ENCODE measurements around the gene FNDC10.

The FNDC10 gene

GRCh38 chr1:1624443-1625403 lies 24.8 kb upstream of the FNDC10 start:
- no peak for DNase-seq (ENCODE audit: low spot score)
- no peak overlapping the region for H2BK15ac ChIP-seq (ENCODE audit: low read length)
- H3K79me1 ChIP-seq (ENCODE audit: low read depth, low read length): peaks cover 3% of the 10 kb centered on the region
- H3K27me3 ChIP-seq (ENCODE audit: control insufficient read depth in 3 of 3, insufficient read depth in 3 of 3, low read depth in 1 of 3, low read length in 3 of 3): peaks cover 0 to 14% (median 2%) of the 10 kb centered on the region in 3 experiments
- H3K4ac ChIP-seq (ENCODE audit: low read length): no peak overlapping the region
- WGBS, 2 donors (ENCODE audit: extremely low coverage in 2 of 2, insufficient read length in 2 of 2, insufficient replicate concordance in 1 of 2): no CpG with 5 or more reads among the region's 38 CpGs
- H2BK120ac ChIP-seq (ENCODE audit: low read depth, low read length): no peak overlapping the region
- H4K91ac ChIP-seq (ENCODE audit: low read depth, low read length, poor library complexity): no peak overlapping the region
- no peaks in the 10 kb centered on the region for H3K9me3 ChIP-seq (replicated peaks in 1 of 2; ENCODE audit: control insufficient read depth in 2 of 2, insufficient read depth in 1 of 2, low read depth in 1 of 2, low read length in 2 of 2)
- H3K36me3 ChIP-seq (replicated peaks in 1 of 2; ENCODE audit: control insufficient read depth in 2 of 2, insufficient read depth in 2 of 2, low read length in 2 of 2): peaks cover 0 to 4% of the 10 kb centered on the region in 2 donors
- no peak overlapping the region for H3K4me3 ChIP-seq (ENCODE audit: low read length in 2 of 2)
- H3K23ac ChIP-seq (ENCODE audit: low read depth, low read length, poor library complexity): peak overlapping the region; percentile 93
- no peak overlapping the region for H3K18ac ChIP-seq (ENCODE audit: low read length)
- H3K27ac ChIP-seq (replicated peaks; ENCODE audit: low read length): no peak overlapping the region
- no peaks in the 10 kb centered on the region for H3K4me1 ChIP-seq (ENCODE audit: control insufficient read depth in 2 of 2, insufficient read depth in 1 of 2, low read depth in 1 of 2, low read length in 2 of 2)
- no peak overlapping the region for H4K8ac ChIP-seq (ENCODE audit: low read depth, low read length)
- H2AFZ ChIP-seq (ENCODE audit: low read length): no peak overlapping the region
- no peak overlapping the region for H2AK5ac ChIP-seq (ENCODE audit: low read depth, low read length)
- no peak overlapping the region for H3K9ac ChIP-seq (ENCODE audit: low read depth, low read length, poor library complexity)
- peak overlapping the region; percentile 22 for H2BK12ac ChIP-seq (ENCODE audit: low read length)
- no peak overlapping the region for H3K4me2 ChIP-seq (ENCODE audit: insufficient read depth, low read length, poor library complexity, severe bottlenecking)
- H2BK5ac ChIP-seq (ENCODE audit: low read length): peak overlapping the region; percentile 39
- H3K14ac ChIP-seq (ENCODE audit: low read length): no peak overlapping the region

- no peak overlapping the region for H2BK120ac ChIP-seq (ENCODE audit: low read depth, low read length)
- no peak for DNase-seq (ENCODE audit: low spot score)
- H3K4ac ChIP-seq (ENCODE audit: low read length): peak overlapping the region; percentile 23
- no peaks in the 10 kb centered on the region for H3K4me1 ChIP-seq (ENCODE audit: control insufficient read depth in 2 of 2, insufficient read depth in 1 of 2, low read depth in 1 of 2, low read length in 2 of 2)
- no peak overlapping the region for H2BK15ac ChIP-seq (ENCODE audit: low read length)
- no peaks in the 10 kb centered on the region for H3K9me3 ChIP-seq (replicated peaks in 1 of 2; ENCODE audit: control insufficient read depth in 2 of 2, insufficient read depth in 1 of 2, low read depth in 1 of 2, low read length in 2 of 2)
- no peak overlapping the region for H3K9ac ChIP-seq (ENCODE audit: low read depth, low read length, poor library complexity)
- H3K27me3 ChIP-seq (ENCODE audit: control insufficient read depth in 3 of 3, insufficient read depth in 3 of 3, low read depth in 1 of 3, low read length in 3 of 3): peaks cover 0 to 5% (median 0%) of the 10 kb centered on the region in 3 experiments
- no peak overlapping the region for H2AFZ ChIP-seq (ENCODE audit: low read length)
- peaks cover 0 to 4% of the 10 kb centered on the region in 2 donors for H3K36me3 ChIP-seq (replicated peaks in 1 of 2; ENCODE audit: control insufficient read depth in 2 of 2, insufficient read depth in 2 of 2, low read length in 2 of 2)
- H3K27ac ChIP-seq (replicated peaks; ENCODE audit: low read length): no peak overlapping the region
- H3K4me3 ChIP-seq (ENCODE audit: low read length in 2 of 2): no peak overlapping the region
- H3K14ac ChIP-seq (ENCODE audit: low read length): no peak overlapping the region
- no peak overlapping the region for H2AK5ac ChIP-seq (ENCODE audit: low read depth, low read length)
- no peak overlapping the region for H4K8ac ChIP-seq (ENCODE audit: low read depth, low read length)
- H3K18ac ChIP-seq (ENCODE audit: low read length): no peak overlapping the region
- no CpG with 5 or more reads among the region's 51 CpGs for WGBS, 2 donors (ENCODE audit: extremely low coverage in 2 of 2, insufficient read length in 2 of 2, insufficient replicate concordance in 1 of 2)
- peak overlapping the region; percentile 1 for H3K23ac ChIP-seq (ENCODE audit: low read depth, low read length, poor library complexity)
- H4K91ac ChIP-seq (ENCODE audit: low read depth, low read length, poor library complexity): no peak overlapping the region
- no peak overlapping the region for H2BK5ac ChIP-seq (ENCODE audit: low read length)
- H3K4me2 ChIP-seq (ENCODE audit: insufficient read depth, low read length, poor library complexity, severe bottlenecking): no peak overlapping the region
- H2BK12ac ChIP-seq (ENCODE audit: low read length): no peak overlapping the region
- H3K79me1 ChIP-seq (ENCODE audit: low read depth, low read length): peaks cover 3% of the 10 kb centered on the region
Observed at GRCh38 chr1:1623631-1624442, 23.9 kb upstream of the FNDC10 start.

GRCh38 chr1:1623181-1623630 lies 23.3 kb upstream of the FNDC10 start:
- no peak overlapping the region for H2BK12ac ChIP-seq (ENCODE audit: low read length)
- H3K4me1 ChIP-seq (ENCODE audit: control insufficient read depth in 2 of 2, insufficient read depth in 1 of 2, low read depth in 1 of 2, low read length in 2 of 2): no peaks in the 10 kb centered on the region
- no peak overlapping the region for H2BK120ac ChIP-seq (ENCODE audit: low read depth, low read length)
- peaks cover 0 to 4% of the 10 kb centered on the region in 2 donors for H3K36me3 ChIP-seq (replicated peaks in 1 of 2; ENCODE audit: control insufficient read depth in 2 of 2, insufficient read depth in 2 of 2, low read length in 2 of 2)
- H3K4me2 ChIP-seq (ENCODE audit: insufficient read depth, low read length, poor library complexity, severe bottlenecking): no peak overlapping the region
- no peak for DNase-seq (ENCODE audit: low spot score)
- H3K9ac ChIP-seq (ENCODE audit: low read depth, low read length, poor library complexity): no peak overlapping the region
- H2BK5ac ChIP-seq (ENCODE audit: low read length): no peak overlapping the region
- no peaks in the 10 kb centered on the region for H3K27me3 ChIP-seq (ENCODE audit: control insufficient read depth in 3 of 3, insufficient read depth in 3 of 3, low read depth in 1 of 3, low read length in 3 of 3)
- peaks cover 6% of the 10 kb centered on the region for H3K79me1 ChIP-seq (ENCODE audit: low read depth, low read length)
- no peak overlapping the region for H4K8ac ChIP-seq (ENCODE audit: low read depth, low read length)
- H2BK15ac ChIP-seq (ENCODE audit: low read length): no peak overlapping the region
- no peak overlapping the region for H4K91ac ChIP-seq (ENCODE audit: low read depth, low read length, poor library complexity)
- no peaks in the 10 kb centered on the region for H3K9me3 ChIP-seq (replicated peaks in 1 of 2; ENCODE audit: control insufficient read depth in 2 of 2, insufficient read depth in 1 of 2, low read depth in 1 of 2, low read length in 2 of 2)
- peak overlapping the region; percentile 23 for H3K4ac ChIP-seq (ENCODE audit: low read length)
- H3K23ac ChIP-seq (ENCODE audit: low read depth, low read length, poor library complexity): peak overlapping the region; percentile 1
- H3K18ac ChIP-seq (ENCODE audit: low read length): no peak overlapping the region
- no peak overlapping the region for H3K14ac ChIP-seq (ENCODE audit: low read length)
- H2AFZ ChIP-seq (ENCODE audit: low read length): no peak overlapping the region
- no peak overlapping the region for H3K27ac ChIP-seq (replicated peaks; ENCODE audit: low read length)
- no peak overlapping the region for H2AK5ac ChIP-seq (ENCODE audit: low read depth, low read length)
- H3K4me3 ChIP-seq (ENCODE audit: low read length in 2 of 2): no peak overlapping the region
- no CpG with 5 or more reads among the region's 33 CpGs for WGBS, 2 donors (ENCODE audit: extremely low coverage in 2 of 2, insufficient read length in 2 of 2, insufficient replicate concordance in 1 of 2)

- no peak for DNase-seq (ENCODE audit: low spot score)
- no peak overlapping the region for H2AFZ ChIP-seq (ENCODE audit: low read length)
- no peak overlapping the region for H3K4me2 ChIP-seq (ENCODE audit: insufficient read depth, low read length, poor library complexity, severe bottlenecking)
- no peak overlapping the region for H3K18ac ChIP-seq (ENCODE audit: low read length)
- H3K36me3 ChIP-seq (replicated peaks in 1 of 2; ENCODE audit: control insufficient read depth in 2 of 2, insufficient read depth in 2 of 2, low read length in 2 of 2): peaks cover 4 to 8% of the 10 kb centered on the region in 2 donors
- no peak overlapping the region for H2BK15ac ChIP-seq (ENCODE audit: low read length)
- no peak overlapping the region for H3K14ac ChIP-seq (ENCODE audit: low read length)
- H4K91ac ChIP-seq (ENCODE audit: low read depth, low read length, poor library complexity): no peak overlapping the region
- no peaks in the 10 kb centered on the region for H3K27me3 ChIP-seq (ENCODE audit: control insufficient read depth in 3 of 3, insufficient read depth in 3 of 3, low read depth in 1 of 3, low read length in 3 of 3)
- no peak overlapping the region for H3K27ac ChIP-seq (replicated peaks; ENCODE audit: low read length)
- H2BK12ac ChIP-seq (ENCODE audit: low read length): no peak overlapping the region
- H3K9ac ChIP-seq (ENCODE audit: low read depth, low read length, poor library complexity): no peak overlapping the region
- H2BK5ac ChIP-seq (ENCODE audit: low read length): no peak overlapping the region
- no peak overlapping the region for H3K4me3 ChIP-seq (ENCODE audit: low read length in 2 of 2)
- H2AK5ac ChIP-seq (ENCODE audit: low read depth, low read length): no peak overlapping the region
- H3K9me3 ChIP-seq (replicated peaks in 1 of 2; ENCODE audit: control insufficient read depth in 2 of 2, insufficient read depth in 1 of 2, low read depth in 1 of 2, low read length in 2 of 2): no peaks in the 10 kb centered on the region
- no peak overlapping the region for H2BK120ac ChIP-seq (ENCODE audit: low read depth, low read length)
- H3K4ac ChIP-seq (ENCODE audit: low read length): no peak overlapping the region
- H4K8ac ChIP-seq (ENCODE audit: low read depth, low read length): no peak overlapping the region
- no peaks in the 10 kb centered on the region for H3K4me1 ChIP-seq (ENCODE audit: control insufficient read depth in 2 of 2, insufficient read depth in 1 of 2, low read depth in 1 of 2, low read length in 2 of 2)
- H3K23ac ChIP-seq (ENCODE audit: low read depth, low read length, poor library complexity): peak overlapping the region; percentile 22
- WGBS, 2 donors (ENCODE audit: extremely low coverage in 2 of 2, insufficient read length in 2 of 2, insufficient replicate concordance in 1 of 2): no CpG with 5 or more reads among the region's 17 CpGs
- peaks cover 10% of the 10 kb centered on the region for H3K79me1 ChIP-seq (ENCODE audit: low read depth, low read length)
Observed at GRCh38 chr1:1622788-1623094, 22.8 kb upstream of the FNDC10 start.
